Muscle layer of duodenum (tissue), 2 donors: ENCODE data around the gene AMELY.
A peak's percentile ranks its signal among the peaks of the same experiment; 100 is the strongest.

ENCODE experiments used
- H3K27ac ChIP-seq: one replicate; pipeline ENCODE4 v1.7.0; 2013; ENCODE audit warnings: mild to moderate bottlenecking, low read length
- H3K27me3 ChIP-seq: one replicate; pipeline ENCODE4 v1.7.0; 2013; ENCODE audit warnings: low read depth, mild to moderate bottlenecking, control low read depth, low read length
- H3K36me3 ChIP-seq, 2 donors: one replicate each; pipeline ENCODE4 v1.7.0; 2013; ENCODE audit warnings: low read length in 2 of 2, control low read depth in 1 of 2, mild to moderate bottlenecking in 1 of 2; ENCODE audit not compliant: insufficient read depth in 2 of 2, control insufficient read depth in 1 of 2
- H3K4me1 ChIP-seq, 2 donors: one replicate each; pipeline ENCODE4 v1.7.0; 2013; ENCODE audit warnings: low read length in 2 of 2, mild to moderate bottlenecking in 2 of 2, control low read depth in 1 of 2, moderate library complexity in 1 of 2; ENCODE audit not compliant: insufficient read depth in 2 of 2, control insufficient read depth in 1 of 2
- H3K4me3 ChIP-seq, 2 donors: one replicate each; pipeline ENCODE4 v1.7.0; 2013; ENCODE audit warnings: low read length in 2 of 2, low read depth in 1 of 2, mild to moderate bottlenecking in 1 of 2
- H3K9me3 ChIP-seq, 2 donors: one replicate each; pipeline ENCODE4 v1.7.0; 2013; ENCODE audit warnings: low read length in 2 of 2, control low read depth in 1 of 2, mild to moderate bottlenecking in 1 of 2; ENCODE audit not compliant: control insufficient read depth in 1 of 2
- donor health status: healthy.

The AMELY gene

GRCh38 chrY:6911253-6911881, at the start of gene AMELY:
TSS of gene AMELY (minus strand) at chrY:6911752. CDS start at chrY:6872608, 39,144 bp downstream.
- peak within 1 kb of the TSS in 1 of 2 donors; percentile 61 for H3K4me3 ChIP-seq
- no peak within 1 kb of the TSS for H3K27ac ChIP-seq
- no peaks in the 10 kb centered on the region for H3K36me3 ChIP-seq

GRCh38 chrY:6949947-6950346, 38.4 kb upstream of the AMELY start:
- H3K27ac ChIP-seq = no peak overlapping the region
- H3K27me3 ChIP-seq = no peaks in the 10 kb centered on the region
- H3K9me3 ChIP-seq = no peaks in the 10 kb centered on the region
- H3K4me1 ChIP-seq = no peaks in the 10 kb centered on the region
- H3K36me3 ChIP-seq = no peaks in the 10 kb centered on the region
- no peak overlapping the region for H3K4me3 ChIP-seq

More at GRCh38 chrY:6911253-6911881, at the start of gene AMELY:
- Histone ChIP-seq H3K27me3 (no peaks in the 10 kb centered on the region), H3K4me1 (peaks cover 0 to 7% of the 10 kb centered on the region in 2 donors), H3K9me3 (no peaks in the 10 kb centered on the region)

GRCh38 chrY:6948378-6948777, 36.8 kb upstream of the AMELY start:
- no peaks in the 10 kb centered on the region for H3K9me3 ChIP-seq
- no peaks in the 10 kb centered on the region for H3K4me1 ChIP-seq
- H3K4me3 ChIP-seq = no peak overlapping the region
- no peaks in the 10 kb centered on the region for H3K36me3 ChIP-seq
- no peak overlapping the region for H3K27ac ChIP-seq
- H3K27me3 ChIP-seq = no peaks in the 10 kb centered on the region

GRCh38 chrY:6947695-6948094, 36.1 kb upstream of the AMELY start:
- H3K9me3 ChIP-seq = no peaks in the 10 kb centered on the region
- no peak overlapping the region for H3K4me3 ChIP-seq
- H3K27ac ChIP-seq = no peak overlapping the region
- no peaks in the 10 kb centered on the region for H3K27me3 ChIP-seq
- no peaks in the 10 kb centered on the region for H3K36me3 ChIP-seq
- H3K4me1 ChIP-seq = no peaks in the 10 kb centered on the region

- Histone ChIP-seq H3K4me3 (no peak overlapping the region), H3K4me1 (no peaks in the 10 kb centered on the region), H3K36me3 (no peaks in the 10 kb centered on the region), H3K27me3 (no peaks in the 10 kb centered on the region), H3K9me3 (no peaks in the 10 kb centered on the region), H3K27ac (no peak overlapping the region)
Measured at GRCh38 chrY:6935497-6935896, 23.9 kb upstream of the AMELY start.

GRCh38 chrY:6931779-6932396, 20.3 kb upstream of the AMELY start:
- H3K36me3 ChIP-seq = no peaks in the 10 kb centered on the region
- no peaks in the 10 kb centered on the region for H3K4me1 ChIP-seq
- H3K27me3 ChIP-seq = no peaks in the 10 kb centered on the region
- no peak overlapping the region for H3K27ac ChIP-seq
- no peak overlapping the region for H3K4me3 ChIP-seq
- no peaks in the 10 kb centered on the region for H3K9me3 ChIP-seq

GRCh38 chrY:6929237-6929636, 17.7 kb upstream of the AMELY start:
- no peaks in the 10 kb centered on the region for H3K9me3 ChIP-seq
- no peak overlapping the region for H3K27ac ChIP-seq
- H3K27me3 ChIP-seq = no peaks in the 10 kb centered on the region
- H3K4me3 ChIP-seq = no peak overlapping the region
- H3K4me1 ChIP-seq = no peaks in the 10 kb centered on the region
- H3K36me3 ChIP-seq = no peaks in the 10 kb centered on the region

- Histone ChIP-seq H3K4me3 (no peak overlapping the region), H3K4me1 (no peaks in the 10 kb centered on the region), H3K36me3 (no peaks in the 10 kb centered on the region), H3K27me3 (no peaks in the 10 kb centered on the region), H3K27ac (no peak overlapping the region), H3K9me3 (no peaks in the 10 kb centered on the region)
Measured at GRCh38 chrY:6928265-6928664, 16.7 kb upstream of the AMELY start.

GRCh38 chrY:6921061-6921460, 9.5 kb upstream of the AMELY start:
- H3K36me3 ChIP-seq = no peaks in the 10 kb centered on the region
- H3K27me3 ChIP-seq = no peaks in the 10 kb centered on the region
- no peak overlapping the region for H3K27ac ChIP-seq
- H3K9me3 ChIP-seq = peaks cover 0 to 8% of the 10 kb centered on the region in 2 donors
- H3K4me3 ChIP-seq = no peak overlapping the region
- no peaks in the 10 kb centered on the region for H3K4me1 ChIP-seq

- Histone ChIP-seq H3K9me3 (no peaks in the 10 kb centered on the region), H3K4me1 (peaks cover 0 to 7% of the 10 kb centered on the region in 2 donors), H3K27me3 (no peaks in the 10 kb centered on the region), H3K36me3 (no peaks in the 10 kb centered on the region), H3K27ac (no peak overlapping the region), H3K4me3 (no peak overlapping the region)
Measured at GRCh38 chrY:6913362-6913761, 1.8 kb upstream of the AMELY start.

GRCh38 chrY:6910372-6911252, 940 bp downstream of the AMELY start, which contains the start of gene TBL1Y:
TSS of gene TBL1Y (plus strand) at chrY:6910697. CDS start at chrY:7025085, 114,388 bp downstream.
- no peaks in the 10 kb centered on the region for H3K27me3 ChIP-seq
- H3K4me3 ChIP-seq = peak within 1 kb of the TSS in 1 of 2 donors; percentile 61
- peaks cover 0 to 7% of the 10 kb centered on the region in 2 donors for H3K4me1 ChIP-seq
- no peaks in the 10 kb centered on the region for H3K9me3 ChIP-seq
- H3K27ac ChIP-seq = no peak within 1 kb of the TSS
- H3K36me3 ChIP-seq = no peaks in the 10 kb centered on the region
